Trophoblast cell (in vitro differentiated cells and primary cell): ENCODE measurements around the gene MAPK8IP1.

Experiments used
- DNase-seq, 2 donors: peaks; one replicate each; pipeline ENCODE4 v3.0.0-alpha.2; 2016
- H2AFZ ChIP-seq: 2 replicates; pipeline ENCODE4 v1.6.1; 2013; ENCODE audit warnings: low read length, moderate library complexity, mild to moderate bottlenecking; ENCODE audit not compliant: insufficient read depth, poor library complexity
- H2AK5ac ChIP-seq: 2 replicates; pipeline ENCODE4 v1.6.1; 2013; ENCODE audit warnings: mild to moderate bottlenecking, low read length
- H2BK120ac ChIP-seq: 2 replicates; pipeline ENCODE4 v1.6.1; 2013; ENCODE audit warnings: low read length, mild to moderate bottlenecking, moderate library complexity; ENCODE audit not compliant: insufficient read depth, poor library complexity
- H2BK12ac ChIP-seq: 2 replicates; pipeline ENCODE4 v1.6.1; 2013; ENCODE audit warnings: mild to moderate bottlenecking, low read length, moderate library complexity
- H2BK5ac ChIP-seq: 2 replicates; pipeline ENCODE4 v1.6.1; 2013; ENCODE audit warnings: low read length, low read depth, moderate library complexity, mild to moderate bottlenecking; ENCODE audit not compliant: poor library complexity
- H3K14ac ChIP-seq: 2 replicates; pipeline ENCODE4 v1.6.1; 2013; ENCODE audit warnings: mild to moderate bottlenecking, low read length
- H3K18ac ChIP-seq: 2 replicates; pipeline ENCODE4 v1.6.1; 2013; ENCODE audit warnings: mild to moderate bottlenecking, low read length
- H3K23ac ChIP-seq: 2 replicates; pipeline ENCODE4 v1.6.1; 2013; ENCODE audit warnings: low read length
- H3K27ac ChIP-seq: 2 replicates; pipeline ENCODE4 v1.5.1; 2013; ENCODE audit warnings: low read depth, mild to moderate bottlenecking, inconsistent platforms, low read length, moderate library complexity
- H3K27me3 ChIP-seq: 2 replicates; pipeline ENCODE4 v1.6.1; 2013; ENCODE audit warnings: inconsistent platforms, mild to moderate bottlenecking, low read length, moderate library complexity; ENCODE audit not compliant: insufficient read depth
- H3K36me3 ChIP-seq, 2 experiments: 1 replicate in 1 of 2; 2 replicates in 1 of 2; pipeline ENCODE4 v1.6.1; 2013; ENCODE audit warnings: low read length in 2 of 2, mild to moderate bottlenecking in 2 of 2, moderate library complexity in 1 of 2; ENCODE audit not compliant: insufficient read depth in 2 of 2, control insufficient read depth in 1 of 2
- H3K4ac ChIP-seq: 2 replicates; pipeline ENCODE4 v1.6.1; 2013; ENCODE audit warnings: low read depth, mild to moderate bottlenecking, low read length, moderate library complexity
- H3K4me1 ChIP-seq, 2 experiments: 1 replicate in 1 of 2; 2 replicates in 1 of 2; pipeline ENCODE4 v1.6.1; 2013; ENCODE audit warnings: low read length in 2 of 2, mild to moderate bottlenecking in 2 of 2, moderate library complexity in 1 of 2; ENCODE audit not compliant: insufficient read depth in 2 of 2, control insufficient read depth in 1 of 2
- H3K4me2 ChIP-seq: 2 replicates; pipeline ENCODE4 v1.6.1; 2013; ENCODE audit warnings: inconsistent platforms, mild to moderate bottlenecking, low read length, moderate library complexity
- H3K4me3 ChIP-seq: 2 replicates; pipeline ENCODE4 v1.5.1; 2013; ENCODE audit warnings: mild to moderate bottlenecking, low read depth, low read length, inconsistent platforms
- H3K79me1 ChIP-seq: one replicate; pipeline ENCODE4 v1.6.1; 2013; ENCODE audit warnings: low read length
- H3K79me2 ChIP-seq: 2 replicates; pipeline ENCODE4 v1.6.1; 2013; ENCODE audit warnings: low read length, mild to moderate bottlenecking; ENCODE audit not compliant: control insufficient read depth, insufficient read depth, poor library complexity
- H3K9ac ChIP-seq: 2 replicates; pipeline ENCODE4 v1.6.1; 2013; ENCODE audit warnings: mild to moderate bottlenecking, low read length
- H3K9me3 ChIP-seq: 2 replicates; pipeline ENCODE4 v1.6.1; 2013; ENCODE audit warnings: low read depth, mild to moderate bottlenecking, control low read depth, inconsistent platforms, low read length; ENCODE audit not compliant: insufficient read depth
- H4K12ac ChIP-seq: 2 replicates; pipeline ENCODE4 v1.6.1; 2013; ENCODE audit warnings: low read depth, mild to moderate bottlenecking, low read length, moderate library complexity
- H4K8ac ChIP-seq: 2 replicates; pipeline ENCODE4 v1.6.1; 2013; ENCODE audit warnings: low read depth, mild to moderate bottlenecking, low read length, moderate library complexity
- H4K91ac ChIP-seq: one replicate; pipeline ENCODE4 v1.6.1; 2013; ENCODE audit warnings: low read depth, mild to moderate bottlenecking, low read length, moderate library complexity
- WGBS: extraction: QIAGEN DNeasy Blood & Tissue Kit; methylation state at CpG from one replicate; pipeline ENCODE4 v1.1.7; 2013; ENCODE audit warnings: missing lambda C conversion rate; ENCODE audit not compliant: insufficient read length, insufficient coverage; ENCODE audit errors: extremely low coverage; 5-methylcytosine and 5-hydroxymethylcytosine counted together

Gene MAPK8IP1

GRCh38 chr11:45884596-45885185, 760 bp upstream of the MAPK8IP1 start:
- no peak overlapping the region for H3K14ac ChIP-seq
- H3K4me2 ChIP-seq = no peak overlapping the region
- H2BK12ac ChIP-seq = no peak overlapping the region
- no peaks in the 10 kb centered on the region for H3K79me2 ChIP-seq
- no peak overlapping the region for H2AFZ ChIP-seq
- no peak overlapping the region for H3K27ac ChIP-seq
- H3K27me3 ChIP-seq = peaks cover 9% of the 10 kb centered on the region
- WGBS = no CpG with 5 or more reads among the region's 10 CpGs
- no peak overlapping the region for H3K9ac ChIP-seq
- H4K12ac ChIP-seq = no peak overlapping the region
- no peak overlapping the region for H3K18ac ChIP-seq
- peaks cover 4 to 14% of the 10 kb centered on the region in 2 experiments for H3K36me3 ChIP-seq
- DNase-seq = no peak
- H3K4me1 ChIP-seq = peaks cover 4 to 7% of the 10 kb centered on the region in 2 experiments
- no peak overlapping the region for H2BK5ac ChIP-seq
- no peaks in the 10 kb centered on the region for H3K79me1 ChIP-seq
- H4K8ac ChIP-seq = no peak overlapping the region
- no peak overlapping the region for H2AK5ac ChIP-seq
- no peak overlapping the region for H3K23ac ChIP-seq
- no peak overlapping the region for H2BK120ac ChIP-seq
- H3K9me3 ChIP-seq = peaks cover 2% of the 10 kb centered on the region
- H3K4me3 ChIP-seq = no peak overlapping the region
- no peak overlapping the region for H4K91ac ChIP-seq
- H3K4ac ChIP-seq = no peak overlapping the region

- Histone ChIP-seq H2AK5ac (no peak overlapping the region), H3K9me3 (peaks cover 4% of the 10 kb centered on the region), H3K36me3 (peaks cover 1 to 7% of the 10 kb centered on the region in 2 experiments), H3K27ac (no peak overlapping the region), H3K9ac (no peak overlapping the region), H3K4me1 (peaks cover 4 to 7% of the 10 kb centered on the region in 2 experiments), H3K4me2 (peak overlapping the region; percentile 90), H2BK120ac (no peak overlapping the region), H3K18ac (no peak overlapping the region), H2BK12ac (no peak overlapping the region), H3K4ac (no peak overlapping the region), H3K79me1 (no peaks in the 10 kb centered on the region), H4K12ac (no peak overlapping the region), H2BK5ac (no peak overlapping the region), H3K23ac (no peak overlapping the region), H4K91ac (no peak overlapping the region), H3K79me2 (no peaks in the 10 kb centered on the region), H3K14ac (no peak overlapping the region), H4K8ac (no peak overlapping the region), H3K27me3 (peaks cover 9% of the 10 kb centered on the region), H2AFZ (no peak overlapping the region), H3K4me3 (peak overlapping the region; percentile 74)
- no CpG with 5 or more reads among the region's 43 CpGs for WGBS
- DNase-seq = no peak
Measured at GRCh38 chr11:45885921-45886721, 670 bp downstream of the MAPK8IP1 start.

GRCh38 chr11:45886816-45887520, 1.5 kb downstream of the MAPK8IP1 start:
- Histone ChIP-seq H3K4ac (no peak overlapping the region), H3K27me3 (peaks cover 9% of the 10 kb centered on the region), H3K23ac (no peak overlapping the region), H2BK12ac (no peak overlapping the region), H2BK120ac (no peak overlapping the region), H3K9ac (no peak overlapping the region), H3K18ac (no peak overlapping the region), H4K8ac (no peak overlapping the region), H3K79me2 (no peaks in the 10 kb centered on the region), H3K4me1 (peaks cover 4 to 7% of the 10 kb centered on the region in 2 experiments), H3K27ac (no peak overlapping the region), H4K91ac (no peak overlapping the region), H3K4me2 (no peak overlapping the region), H3K9me3 (peaks cover 4% of the 10 kb centered on the region), H2AK5ac (no peak overlapping the region), H3K36me3 (peaks cover 0 to 1% of the 10 kb centered on the region in 2 experiments), H3K14ac (no peak overlapping the region), H2BK5ac (no peak overlapping the region), H2AFZ (no peak overlapping the region), H4K12ac (no peak overlapping the region), H3K79me1 (no peaks in the 10 kb centered on the region), H3K4me3 (no peak overlapping the region)
- DNase-seq = no peak
- WGBS = no CpG with 5 or more reads among the region's 4 CpGs

GRCh38 chr11:45887587-45887986, 2.1 kb downstream of the MAPK8IP1 start:
- H3K4me2 ChIP-seq = no peak overlapping the region
- H2BK5ac ChIP-seq = no peak overlapping the region
- no peak overlapping the region for H3K4ac ChIP-seq
- no peak overlapping the region for H3K27ac ChIP-seq
- no peak overlapping the region for H3K18ac ChIP-seq
- no peaks in the 10 kb centered on the region for H3K79me2 ChIP-seq
- no peak overlapping the region for H3K4me3 ChIP-seq
- peaks cover 4 to 7% of the 10 kb centered on the region in 2 experiments for H3K4me1 ChIP-seq
- no CpG with 5 or more reads among the region's 10 CpGs for WGBS
- no peak overlapping the region for H2BK120ac ChIP-seq
- no peak overlapping the region for H3K14ac ChIP-seq
- no peak overlapping the region for H2AK5ac ChIP-seq
- no peak overlapping the region for H3K23ac ChIP-seq
- H3K27me3 ChIP-seq = peaks cover 9% of the 10 kb centered on the region
- H3K9ac ChIP-seq = no peak overlapping the region
- no peaks in the 10 kb centered on the region for H3K79me1 ChIP-seq
- H2AFZ ChIP-seq = no peak overlapping the region
- H3K9me3 ChIP-seq = peaks cover 4% of the 10 kb centered on the region
- DNase-seq = no peak
- no peaks in the 10 kb centered on the region for H3K36me3 ChIP-seq
- no peak overlapping the region for H4K12ac ChIP-seq
- no peak overlapping the region for H4K91ac ChIP-seq
- H2BK12ac ChIP-seq = no peak overlapping the region
- no peak overlapping the region for H4K8ac ChIP-seq
